ENCODE measurements around the gene SLCO2A1.

- TF ChIP-seq CTCF (IDR thresholded peaks at IDR 0.05) = no peak
- no peak for TF ChIP-seq POLR2A (IDR thresholded peaks at IDR 0.05)
Measured at GRCh38 chr3:133956982-133957381, 72.7 kb downstream of the SLCO2A1 start.
